T-helper 2 cell (primary cell): ENCODE measurements around the gene PIKFYVE.
"Not testable (repeated sequence)": the region's sequence is repeated elsewhere in the genome, so short reads cannot be mapped to it uniquely, and the experiment has no call there.

ENCODE experiments used
- DNase-seq, 5 experiments: peaks; one replicate each; pipeline versions ENCODE4 v3.0.0 to v3.0.0-alpha.2; 2012 to 2022

The PIKFYVE gene

GRCh38 chr2:208363485-208363884 is 97.4 kb downstream of the PIKFYVE start:
- peak in 1 of 5 experiments; percentile 85 for DNase-seq

DNA sequence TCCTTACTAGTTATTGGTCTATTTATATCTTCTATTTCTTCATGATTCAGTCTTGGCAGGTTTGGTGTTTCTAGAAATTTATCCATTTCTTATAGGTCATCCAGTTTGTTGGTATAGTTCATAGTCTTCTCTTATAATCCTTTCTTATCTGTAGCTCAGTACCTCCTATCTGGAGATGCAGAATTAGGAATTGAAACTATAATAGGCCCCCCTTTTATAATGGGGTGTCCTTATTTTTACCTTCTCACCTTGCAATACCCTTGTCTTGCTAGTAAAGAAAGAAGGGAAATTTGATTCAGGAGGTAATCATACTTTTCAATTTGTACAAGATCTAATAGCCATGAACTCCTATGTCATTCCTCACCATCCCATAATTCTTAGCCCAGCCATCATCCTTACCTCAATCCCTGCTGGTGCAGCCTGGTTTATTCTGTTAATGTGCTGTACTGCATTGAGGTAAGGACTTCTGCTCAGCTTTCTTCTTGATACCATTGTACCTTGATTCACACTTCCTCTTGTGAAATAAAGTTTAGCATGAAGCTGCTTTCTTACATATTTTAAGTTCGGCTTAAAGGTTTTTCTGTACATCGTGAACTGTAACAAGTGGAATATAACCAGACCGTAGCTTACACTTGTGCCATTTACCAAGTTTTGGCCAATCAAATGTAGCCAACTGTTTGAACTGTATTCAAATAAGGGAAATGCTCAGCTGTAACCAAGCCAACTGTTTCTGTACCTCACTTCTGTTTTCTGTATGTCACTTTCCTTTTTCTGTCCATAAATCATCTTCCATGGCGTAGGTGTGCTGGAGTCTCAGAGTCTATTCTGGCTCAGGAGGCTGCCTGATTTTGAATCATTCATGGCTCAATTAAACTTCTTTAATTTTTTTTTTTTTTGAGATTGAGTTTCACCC is 100.4 kb downstream of the PIKFYVE start:
- no peak for DNase-seq

- DNase-seq: no peak
Observed at GRCh38 chr2:208369091-208369490, 103.0 kb downstream of the PIKFYVE start.

DNA sequence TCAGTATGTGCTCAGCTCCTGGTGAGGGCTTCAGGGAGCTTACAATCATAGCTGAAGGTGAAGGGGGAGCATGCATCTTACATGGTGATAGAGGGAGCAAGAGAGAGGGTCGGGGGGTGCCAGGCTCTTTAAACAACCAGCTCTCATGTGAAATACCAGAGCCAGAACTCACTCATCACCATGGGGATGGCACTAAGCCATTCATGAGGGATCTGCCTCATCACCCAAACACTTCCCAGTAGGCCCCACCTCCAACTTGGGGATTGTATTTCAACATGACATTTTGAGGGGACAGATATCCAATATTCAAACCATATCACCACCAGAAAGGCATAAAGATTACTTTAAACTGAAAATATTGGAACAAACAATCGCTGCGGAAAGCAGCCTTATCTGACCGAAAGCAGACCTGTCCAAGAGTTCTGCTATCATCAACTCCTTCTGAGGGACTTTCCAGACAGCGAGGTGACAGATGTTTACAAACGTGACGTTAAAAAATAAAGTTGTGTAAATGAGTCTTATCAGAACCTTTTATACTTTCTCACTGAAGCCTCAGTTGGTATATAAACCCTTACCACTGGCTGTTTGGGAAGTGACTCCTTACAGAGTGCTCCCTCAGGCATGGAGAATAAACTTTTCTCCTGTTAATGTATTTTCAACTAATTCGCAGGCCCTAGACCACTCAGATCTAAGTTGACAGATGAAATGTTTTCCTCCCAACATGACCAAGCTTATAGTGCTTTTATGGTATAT is 105.0 kb downstream of the PIKFYVE start:
- no peak for DNase-seq

DNA sequence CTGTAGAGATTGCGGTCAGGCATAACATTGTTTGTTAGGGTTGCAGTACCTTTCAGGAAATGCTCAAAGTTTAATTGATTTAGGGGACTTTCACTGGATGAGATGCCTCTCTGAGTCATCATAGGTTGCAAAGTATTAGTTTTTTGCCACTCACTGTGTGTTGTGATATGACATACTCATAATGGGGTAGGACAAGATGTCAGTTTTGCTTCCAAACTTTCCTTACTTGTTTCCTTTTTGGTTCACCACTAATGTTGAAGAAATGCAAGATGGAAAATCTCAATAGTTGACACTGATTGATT is 105.5 kb downstream of the PIKFYVE start:
- peak in 1 of 5 experiments; percentile 15 for DNase-seq

GRCh38 chr2:208373460-208374089 is 107.5 kb downstream of the PIKFYVE start:
- DNase-seq: peak in 1 of 5 experiments; percentile 29

GRCh38 chr2:208375491-208376068 is 109.5 kb downstream of the PIKFYVE start:
- DNase-seq: no peak

DNA sequence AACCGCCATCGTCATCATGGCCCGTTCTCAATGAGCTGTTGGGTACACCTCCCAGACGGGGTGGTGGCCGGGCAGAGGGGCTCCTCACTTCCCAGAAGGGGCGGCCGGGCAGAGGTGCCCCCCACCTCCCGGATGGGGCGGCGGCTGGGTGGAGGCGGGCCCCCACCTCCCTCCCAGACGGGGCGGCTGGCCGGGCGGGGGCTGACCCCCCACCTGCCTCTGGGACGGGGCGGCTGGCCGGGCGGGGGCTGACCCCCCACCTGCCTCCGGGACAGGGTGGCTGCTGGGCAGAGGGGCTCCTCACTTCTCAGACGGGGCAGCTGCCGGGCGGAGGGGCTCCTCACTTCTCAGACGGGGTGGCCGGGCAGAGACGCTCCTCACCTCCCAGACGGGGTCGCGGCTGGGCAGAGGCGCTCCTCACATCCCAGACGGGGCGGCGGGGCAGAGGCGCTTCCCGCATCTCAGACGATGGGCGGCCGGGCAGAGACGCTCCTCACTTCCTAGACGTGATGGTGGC is 111.3 kb downstream of the PIKFYVE start:
- DNase-seq: not testable (repeated sequence)

- no peak for DNase-seq
Observed at GRCh38 chr2:208379192-208379591, 113.1 kb downstream of the PIKFYVE start.

- no peak for DNase-seq
Observed at GRCh38 chr2:208384637-208385036, 118.6 kb downstream of the PIKFYVE start.

DNA sequence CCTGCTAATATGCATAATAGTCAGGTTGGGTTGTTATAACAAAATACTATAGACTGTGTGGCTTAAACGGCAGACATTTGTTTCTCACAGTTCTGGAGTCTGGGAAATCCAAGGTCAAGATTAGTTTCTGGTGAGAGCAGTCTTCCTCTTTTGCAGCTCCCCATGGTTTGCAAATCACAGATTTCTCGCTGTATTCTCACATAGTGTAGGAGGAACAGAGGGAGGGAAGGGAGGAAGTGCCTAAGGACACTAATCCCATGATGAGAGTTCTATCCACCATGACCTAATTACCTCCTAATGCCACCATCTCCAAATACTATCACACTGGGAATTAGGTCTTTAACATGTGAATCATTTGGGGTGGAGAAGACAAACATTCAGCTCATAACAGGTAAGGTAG is 120.5 kb downstream of the PIKFYVE start:
- DNase-seq: no peak

DNA sequence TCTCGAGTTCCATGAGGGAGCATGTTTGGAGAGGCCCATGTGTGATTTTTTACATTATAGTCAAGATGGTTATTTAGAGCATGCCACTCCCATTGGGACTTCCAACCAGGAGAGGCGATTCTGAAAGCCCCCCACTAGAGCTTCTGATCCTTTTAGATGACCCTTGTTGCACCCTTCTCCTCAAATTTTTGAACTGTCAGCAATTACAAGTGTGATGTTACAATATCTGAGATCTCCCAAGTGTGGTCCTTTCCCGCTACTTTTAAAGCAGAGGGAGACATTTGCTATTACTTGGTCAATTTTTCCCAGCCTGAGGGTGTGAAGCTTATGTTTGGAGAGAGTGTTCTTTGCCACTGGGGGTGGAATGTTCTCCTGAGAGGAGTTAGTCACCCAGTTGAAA is 123.9 kb downstream of the PIKFYVE start:
- no peak for DNase-seq

- no peak for DNase-seq
Observed at GRCh38 chr2:208392300-208392699, 126.2 kb downstream of the PIKFYVE start.

GRCh38 chr2:208396796-208397195 is 130.7 kb downstream of the PIKFYVE start:
- DNase-seq: not testable (repeated sequence)

DNA sequence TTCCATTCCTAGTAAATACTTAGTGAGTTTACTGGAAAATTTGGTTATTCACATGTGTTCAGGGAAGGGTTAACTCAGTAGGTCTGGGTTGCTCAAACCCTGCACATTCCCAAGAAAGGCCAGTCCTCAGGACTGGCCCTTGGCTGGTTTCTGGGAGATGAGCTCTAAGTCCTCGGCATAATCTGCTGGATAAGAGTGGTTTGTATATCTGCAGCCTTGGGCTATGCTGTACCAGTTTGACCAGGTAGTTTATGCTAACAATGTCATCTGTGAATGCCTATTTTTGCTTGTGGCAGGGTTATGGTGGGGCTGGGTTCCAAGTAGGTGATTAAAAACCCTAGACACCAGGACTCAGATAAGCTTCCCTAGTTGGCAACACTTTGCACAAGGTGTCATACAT is 133.1 kb downstream of the PIKFYVE start:
- DNase-seq: no peak

- DNase-seq: peak in 1 of 5 experiments; percentile 25
Observed at GRCh38 chr2:208406474-208407451, 140.7 kb downstream of the PIKFYVE start, which contains the start of gene PTH2R. Gene PTH2R, plus strand, starts transcription at chr2:208406792. Its CDS starts 252 bp downstream, at chr2:208407044.

DNA sequence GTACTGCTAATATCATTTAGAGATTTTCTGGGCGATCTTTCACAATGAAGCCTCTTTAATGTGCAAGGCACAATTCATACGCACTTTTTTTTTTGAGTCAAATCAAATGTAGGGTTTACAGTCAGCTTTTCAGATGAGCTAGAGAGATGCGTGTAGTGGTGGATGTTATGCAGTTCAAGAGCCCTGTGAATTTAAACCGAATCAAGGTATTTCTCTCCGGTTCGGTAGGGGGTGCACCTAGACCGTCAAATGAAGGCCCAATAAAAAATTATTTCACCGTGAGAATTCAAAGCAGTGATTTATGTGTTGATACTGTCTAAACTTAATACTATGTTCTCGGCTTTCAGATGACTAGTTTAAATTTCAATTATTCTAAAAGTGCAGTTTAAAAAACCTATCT is 141.6 kb downstream of the PIKFYVE start:
- peak in 1 of 5 experiments; percentile 66 for DNase-seq
